ENCODE measurements around the gene LTB4R2.
A peak's percentile ranks its signal among the peaks of the same experiment; 100 is the strongest.

The LTB4R2 gene, protein sequence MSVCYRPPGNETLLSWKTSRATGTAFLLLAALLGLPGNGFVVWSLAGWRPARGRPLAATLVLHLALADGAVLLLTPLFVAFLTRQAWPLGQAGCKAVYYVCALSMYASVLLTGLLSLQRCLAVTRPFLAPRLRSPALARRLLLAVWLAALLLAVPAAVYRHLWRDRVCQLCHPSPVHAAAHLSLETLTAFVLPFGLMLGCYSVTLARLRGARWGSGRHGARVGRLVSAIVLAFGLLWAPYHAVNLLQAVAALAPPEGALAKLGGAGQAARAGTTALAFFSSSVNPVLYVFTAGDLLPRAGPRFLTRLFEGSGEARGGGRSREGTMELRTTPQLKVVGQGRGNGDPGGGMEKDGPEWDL

DNA sequence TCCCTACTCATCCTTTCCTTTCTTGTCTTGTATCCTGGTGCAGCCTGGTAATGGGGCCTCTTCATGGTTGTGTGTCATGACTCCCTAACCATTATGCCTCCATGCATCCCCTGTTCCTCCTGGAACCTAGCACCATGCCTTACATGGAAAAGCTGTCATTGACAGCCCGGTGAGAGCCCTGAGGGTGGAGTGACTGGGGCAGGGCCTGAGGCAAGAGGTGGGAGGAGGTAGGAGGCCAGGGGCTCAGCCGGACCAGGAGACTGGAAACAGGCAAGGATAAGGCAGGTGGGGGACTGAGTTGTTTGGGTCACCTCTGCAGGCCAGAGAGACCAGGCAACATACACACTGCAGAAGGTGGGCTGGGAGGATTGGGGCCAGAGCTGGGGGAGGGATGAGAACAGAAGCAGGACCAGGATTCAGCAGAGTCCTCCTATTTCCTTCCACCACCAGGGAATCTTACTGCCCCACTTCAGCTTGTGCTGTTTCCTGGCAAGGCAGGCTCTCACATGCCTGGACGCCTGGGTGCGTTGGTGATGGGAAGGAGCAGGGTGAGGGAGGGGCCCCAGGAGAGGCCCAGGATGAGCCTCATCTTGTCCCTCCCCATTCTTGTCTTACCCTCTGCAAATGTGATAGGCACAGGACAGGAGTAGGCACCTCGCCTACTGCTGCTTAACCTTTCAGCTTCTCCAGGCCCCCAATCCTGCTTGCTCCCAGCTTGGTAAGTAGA lies at the start of gene LTB4R2:
Gene LTB4R2 (plus strand): TSS at position 603 of the 727 bp plus-strand sequence. CDS start 525 bp downstream, outside the sequence.
- no peak within 1 kb of the TSS for H3K27ac ChIP-seq (ENCODE audit: low read length)
- H3K36me3 ChIP-seq (ENCODE audit: insufficient read depth, low read depth, low read length) = peaks cover 47% of the 10 kb centered on the region
- H3K9me3 ChIP-seq (ENCODE audit: insufficient read depth, low read depth, low read length) = no peaks in the 10 kb centered on the region
- no peaks in the 10 kb centered on the region for H3K4me1 ChIP-seq (ENCODE audit: insufficient read depth, low read length)
- no peak within 1 kb of the TSS for H3K9ac ChIP-seq (ENCODE audit: low read depth, low read length)
- H3K27me3 ChIP-seq (ENCODE audit: insufficient read depth, low read length) = no peaks in the 10 kb centered on the region; the same call in 1 of the 2 replicates
- H3K4me3 ChIP-seq (ENCODE audit: low read length) = no peak within 1 kb of the TSS

DNA sequence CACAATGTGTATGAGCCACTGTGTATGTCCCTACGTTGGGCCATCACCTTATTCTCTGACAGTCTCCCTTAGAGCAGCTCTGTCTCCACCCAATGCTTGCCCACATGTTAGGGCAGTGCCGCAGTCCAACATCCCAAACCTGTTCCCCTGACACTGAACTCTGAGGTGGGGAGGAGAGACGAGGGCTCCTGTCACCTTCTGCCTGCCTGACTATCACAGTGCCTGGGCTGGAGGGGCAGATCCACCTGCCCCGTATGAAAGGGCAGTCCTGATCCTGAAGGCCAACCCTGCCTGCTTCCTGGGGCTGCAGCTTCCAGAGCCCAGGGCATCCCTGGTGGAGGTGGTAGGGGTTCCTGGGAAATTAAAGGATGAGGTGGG lies 49.2 kb upstream of the LTB4R2 start:
- Histone ChIP-seq H3K4me1 (ENCODE audit: insufficient read depth, low read length) (peaks cover 4% of the 10 kb centered on the region; the same call in 1 of the 2 replicates), H3K27me3 (ENCODE audit: insufficient read depth, low read length) (no peaks in the 10 kb centered on the region), H3K9ac (ENCODE audit: low read depth, low read length) (no peak overlapping the region), H3K4me3 (ENCODE audit: low read length) (no peak overlapping the region), H3K36me3 (ENCODE audit: insufficient read depth, low read depth, low read length) (no peaks in the 10 kb centered on the region), H3K9me3 (ENCODE audit: insufficient read depth, low read depth, low read length) (no peaks in the 10 kb centered on the region), H3K27ac (ENCODE audit: low read length) (no peak overlapping the region)

DNA sequence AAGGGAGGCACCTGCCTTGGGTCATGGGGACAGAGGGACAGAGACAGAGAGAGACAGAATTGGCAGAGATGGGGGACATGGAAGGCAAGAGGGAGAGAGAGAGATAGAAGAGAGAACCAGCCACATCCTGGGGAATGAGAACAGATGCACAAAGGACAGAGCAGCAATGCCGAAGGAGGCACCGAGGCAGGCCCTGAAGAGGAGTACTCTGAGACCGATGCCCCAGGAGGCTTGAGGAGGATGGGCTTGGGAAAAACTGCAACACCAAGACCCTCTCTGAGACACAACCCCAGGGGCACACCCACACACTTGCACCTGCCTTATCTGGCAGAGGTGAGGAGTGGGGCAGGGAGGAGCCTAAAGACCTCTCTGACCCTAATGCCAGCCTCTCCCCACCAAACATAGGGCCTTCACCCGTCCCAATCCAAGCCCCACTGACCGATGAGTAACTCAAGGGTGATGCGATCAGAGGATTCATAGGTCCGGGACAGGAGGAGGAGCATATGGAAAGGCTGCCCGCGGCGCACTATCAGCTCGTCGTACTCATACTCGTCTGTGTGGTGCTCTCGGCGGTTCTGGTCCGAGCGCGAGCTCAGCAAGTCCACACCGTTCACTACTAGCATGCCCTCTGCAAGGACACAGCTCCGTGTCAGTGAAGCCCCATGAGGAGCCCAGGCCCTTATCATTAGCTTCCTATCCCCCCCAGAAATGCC lies 48.5 kb upstream of the LTB4R2 start:
- Histone ChIP-seq H3K9ac (ENCODE audit: low read depth, low read length) (no peak overlapping the region), H3K9me3 (ENCODE audit: insufficient read depth, low read depth, low read length) (no peaks in the 10 kb centered on the region), H3K27ac (ENCODE audit: low read length) (no peak overlapping the region), H3K4me3 (ENCODE audit: low read length) (no peak overlapping the region), H3K36me3 (ENCODE audit: insufficient read depth, low read depth, low read length) (no peaks in the 10 kb centered on the region), H3K4me1 (ENCODE audit: insufficient read depth, low read length) (peaks cover 4% of the 10 kb centered on the region; the same call in 1 of the 2 replicates), H3K27me3 (ENCODE audit: insufficient read depth, low read length) (no peaks in the 10 kb centered on the region)

DNA sequence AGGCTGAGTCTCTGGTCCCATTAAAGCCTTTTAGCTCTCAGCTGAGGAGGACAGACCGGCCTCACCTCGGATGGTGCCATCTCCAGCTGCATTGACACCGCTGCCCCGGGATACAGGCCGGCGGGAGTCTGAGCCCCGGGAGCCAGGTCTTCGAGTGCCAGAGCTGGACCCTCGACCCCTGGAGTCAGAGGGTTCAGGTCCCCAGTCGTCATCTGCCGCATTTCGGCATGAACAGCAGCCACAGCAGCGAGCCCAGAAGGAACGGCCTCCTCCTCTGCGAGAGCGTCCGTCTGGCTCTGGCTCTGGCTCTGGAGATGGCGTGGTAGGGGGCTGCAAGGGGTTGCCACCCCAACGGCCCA lies 48.0 kb upstream of the LTB4R2 start:
- H3K27me3 ChIP-seq (ENCODE audit: insufficient read depth, low read length) = no peaks in the 10 kb centered on the region
- no peak overlapping the region for H3K4me3 ChIP-seq (ENCODE audit: low read length)
- H3K36me3 ChIP-seq (ENCODE audit: insufficient read depth, low read depth, low read length) = no peaks in the 10 kb centered on the region
- H3K9me3 ChIP-seq (ENCODE audit: insufficient read depth, low read depth, low read length) = no peaks in the 10 kb centered on the region
- H3K4me1 ChIP-seq (ENCODE audit: insufficient read depth, low read length) = peaks cover 4% of the 10 kb centered on the region; the same call in 1 of the 2 replicates
- H3K9ac ChIP-seq (ENCODE audit: low read depth, low read length) = no peak overlapping the region
- H3K27ac ChIP-seq (ENCODE audit: low read length) = no peak overlapping the region

DNA sequence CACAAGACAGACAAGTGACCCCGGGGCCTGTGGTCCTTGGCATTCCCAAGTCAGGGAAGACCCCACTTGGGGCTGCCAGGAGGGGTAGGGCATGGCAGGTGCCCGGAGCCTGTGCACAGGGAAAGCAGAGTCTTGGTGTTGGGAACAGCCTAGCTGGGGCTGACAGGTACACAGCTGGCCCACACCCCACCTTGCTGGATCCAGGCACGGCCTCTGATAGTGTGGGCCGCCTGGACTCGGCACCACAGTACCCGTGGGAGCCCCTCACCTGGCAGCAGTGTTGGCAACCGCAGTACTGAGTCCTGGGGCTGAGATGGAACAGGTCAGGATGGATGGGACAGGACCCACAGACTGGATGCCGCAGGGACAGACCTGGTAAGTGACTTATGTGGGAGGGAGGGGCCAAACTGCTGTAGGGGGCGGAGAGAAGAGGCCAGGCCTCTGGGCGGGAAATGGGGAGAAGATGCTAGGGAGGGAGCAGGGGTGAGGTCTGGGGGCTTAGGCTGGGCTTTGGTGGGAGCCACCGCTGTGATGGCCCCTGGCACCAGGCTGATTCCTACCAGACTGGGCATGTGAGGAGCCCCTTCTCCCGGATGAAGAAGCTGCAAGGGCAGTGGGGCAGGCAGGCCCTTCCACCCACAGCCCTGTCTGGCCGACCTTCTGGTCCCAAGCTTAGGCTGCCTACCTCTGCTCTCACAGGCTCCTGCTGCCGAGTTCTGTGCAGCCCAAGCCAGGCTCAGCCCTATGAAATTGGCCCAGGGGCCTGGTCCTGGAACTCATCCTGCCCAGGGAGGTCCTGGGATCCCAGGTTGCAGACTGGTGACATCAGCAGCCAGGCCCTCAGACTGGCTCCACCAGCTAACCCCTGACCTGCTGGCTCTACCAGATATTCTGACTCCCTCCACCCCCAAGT lies 46.9 kb upstream of the LTB4R2 start, which contains the start of gene TGM1:
Gene TGM1 (minus strand): TSS at position 357 of the 913 bp plus-strand sequence. CDS start 825 bp downstream, outside the sequence.
- Histone ChIP-seq H3K4me1 (ENCODE audit: insufficient read depth, low read length) (peaks cover 4% of the 10 kb centered on the region; the same call in 1 of the 2 replicates), H3K27ac (ENCODE audit: low read length) (no peak within 1 kb of the TSS), H3K27me3 (ENCODE audit: insufficient read depth, low read length) (no peaks in the 10 kb centered on the region), H3K9ac (ENCODE audit: low read depth, low read length) (peak within 1 kb of the TSS; percentile 6; the same call in 1 of the 2 replicates), H3K9me3 (ENCODE audit: insufficient read depth, low read depth, low read length) (no peaks in the 10 kb centered on the region), H3K4me3 (ENCODE audit: low read length) (no peak within 1 kb of the TSS), H3K36me3 (ENCODE audit: insufficient read depth, low read depth, low read length) (no peaks in the 10 kb centered on the region)

DNA sequence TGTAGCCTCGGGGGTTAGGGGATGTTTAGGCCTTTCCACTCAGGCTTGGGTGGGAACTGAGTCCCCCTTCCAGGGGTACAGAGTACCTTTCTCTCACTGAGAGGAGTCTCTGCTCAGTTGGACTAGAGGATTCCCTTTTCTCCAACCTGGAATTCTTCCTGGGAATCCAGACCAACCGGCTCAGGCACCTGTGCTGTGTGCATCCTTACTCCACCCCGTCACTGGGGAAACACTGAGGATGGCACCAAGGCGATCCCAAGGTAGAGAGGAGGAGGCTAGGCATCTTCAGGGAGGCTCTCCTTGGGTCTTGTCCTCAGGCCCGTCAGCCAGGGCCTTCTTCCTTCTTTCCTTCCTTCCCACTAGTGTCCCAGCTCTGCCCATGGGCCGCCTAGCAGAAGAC lies 46.1 kb upstream of the LTB4R2 start:
- no peaks in the 10 kb centered on the region for H3K27me3 ChIP-seq (ENCODE audit: insufficient read depth, low read length)
- no peak overlapping the region; the same call in 1 of the 2 replicates for H3K9ac ChIP-seq (ENCODE audit: low read depth, low read length)
- no peak overlapping the region for H3K27ac ChIP-seq (ENCODE audit: low read length)

DNA sequence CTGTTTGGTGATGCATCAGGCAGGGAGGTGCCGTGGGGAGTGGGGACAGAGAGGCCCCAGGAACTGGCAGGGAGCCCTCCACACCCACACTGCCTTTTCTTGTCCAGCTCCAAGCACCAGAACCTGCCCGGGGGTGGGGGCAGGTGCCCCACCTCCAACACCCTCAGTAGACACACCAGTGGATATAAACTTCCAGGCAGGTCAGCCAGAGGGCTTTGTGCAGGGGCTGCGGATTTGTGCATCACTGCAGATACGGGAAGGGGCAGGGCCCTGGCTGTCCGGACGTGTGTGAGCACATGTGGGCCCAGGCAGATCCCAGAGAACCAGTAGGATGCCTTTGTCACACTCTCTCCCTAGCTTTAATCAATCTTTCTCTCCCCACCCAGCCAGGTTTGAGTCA lies 45.6 kb upstream of the LTB4R2 start:
- Histone ChIP-seq H3K4me1 (ENCODE audit: insufficient read depth, low read length) (peaks cover 4% of the 10 kb centered on the region; the same call in 1 of the 2 replicates), H3K9me3 (ENCODE audit: insufficient read depth, low read depth, low read length) (no peaks in the 10 kb centered on the region), H3K36me3 (ENCODE audit: insufficient read depth, low read depth, low read length) (no peaks in the 10 kb centered on the region), H3K9ac (ENCODE audit: low read depth, low read length) (no peak overlapping the region), H3K4me3 (ENCODE audit: low read length) (no peak overlapping the region), H3K27ac (ENCODE audit: low read length) (no peak overlapping the region), H3K27me3 (ENCODE audit: insufficient read depth, low read length) (no peaks in the 10 kb centered on the region)

More for the DNA sequence above, 46.1 kb upstream of the LTB4R2 start:
- Histone ChIP-seq H3K4me3 (ENCODE audit: low read length) (no peak overlapping the region), H3K9me3 (ENCODE audit: insufficient read depth, low read depth, low read length) (no peaks in the 10 kb centered on the region), H3K36me3 (ENCODE audit: insufficient read depth, low read depth, low read length) (no peaks in the 10 kb centered on the region), H3K4me1 (ENCODE audit: insufficient read depth, low read length) (peaks cover 4% of the 10 kb centered on the region; the same call in 1 of the 2 replicates)

DNA sequence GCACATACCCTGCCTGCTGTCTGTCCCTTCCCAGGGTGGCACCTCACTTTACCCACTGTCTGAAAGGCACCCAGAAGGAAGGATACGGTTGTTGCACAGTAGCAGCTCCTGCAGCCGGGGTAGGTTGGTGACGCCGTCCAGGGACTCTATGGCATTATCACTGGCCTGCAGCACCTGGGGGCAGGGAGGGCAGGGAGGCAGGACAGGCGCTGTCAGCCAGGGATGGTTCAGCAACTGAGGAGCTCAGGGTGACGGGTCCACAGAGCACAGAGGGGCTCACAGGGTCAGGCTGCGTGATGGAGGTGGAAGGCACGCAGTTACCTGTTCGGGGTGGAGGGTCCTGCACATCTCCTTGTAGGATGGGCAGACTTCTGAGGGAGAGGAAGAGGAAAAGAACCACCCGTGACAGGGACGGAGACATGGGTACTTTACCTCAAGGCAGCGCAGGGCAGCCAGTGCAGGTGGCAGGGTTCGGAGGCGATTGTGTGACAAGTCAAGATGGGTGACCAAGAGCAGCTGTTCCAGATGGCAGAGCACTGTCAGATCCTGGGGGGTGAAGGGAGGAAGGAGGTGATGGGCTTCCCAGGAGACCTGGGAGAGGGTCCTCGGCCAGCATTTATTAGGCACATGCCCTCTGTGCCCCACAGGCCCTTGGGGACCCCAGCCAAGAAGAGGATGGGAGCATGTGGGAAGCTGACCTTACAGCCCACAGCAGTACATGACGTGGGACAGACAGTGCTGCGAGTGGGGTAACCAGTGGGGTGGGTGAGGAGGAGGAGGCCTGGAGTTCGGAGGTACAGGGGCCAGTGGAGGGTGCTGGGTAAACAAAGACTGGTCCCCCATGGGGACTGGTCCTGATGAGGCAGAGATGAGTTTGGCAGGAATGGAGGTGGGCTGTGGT lies 43.3 kb upstream of the LTB4R2 start:
- Histone ChIP-seq H3K27me3 (ENCODE audit: insufficient read depth, low read length) (no peaks in the 10 kb centered on the region), H3K9me3 (ENCODE audit: insufficient read depth, low read depth, low read length) (no peaks in the 10 kb centered on the region), H3K27ac (ENCODE audit: low read length) (no peak overlapping the region), H3K4me3 (ENCODE audit: low read length) (no peak overlapping the region), H3K36me3 (ENCODE audit: insufficient read depth, low read depth, low read length) (no peaks in the 10 kb centered on the region), H3K9ac (ENCODE audit: low read depth, low read length) (no peak overlapping the region), H3K4me1 (ENCODE audit: insufficient read depth, low read length) (peaks cover 4% of the 10 kb centered on the region; the same call in 1 of the 2 replicates)

DNA sequence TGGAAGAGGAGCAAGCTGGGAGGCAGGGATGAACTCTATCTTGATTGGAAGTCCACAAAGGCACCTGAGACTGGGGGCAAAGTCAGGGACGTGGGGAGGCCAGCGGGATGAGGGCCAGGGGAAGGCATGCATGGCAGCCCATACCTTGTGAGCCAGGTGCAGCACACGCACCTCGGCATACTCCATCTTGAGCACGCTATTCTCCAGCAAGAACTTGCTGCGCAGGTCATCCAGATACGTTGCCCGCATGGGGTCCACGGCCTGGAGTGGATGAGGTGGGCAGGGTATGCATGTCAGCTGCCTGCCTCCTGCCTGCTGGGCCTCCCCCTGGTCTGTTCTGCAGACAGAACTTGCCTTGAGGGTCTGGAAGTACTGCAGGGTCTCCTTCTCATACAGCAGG lies 42.4 kb upstream of the LTB4R2 start:
- no peak overlapping the region for H3K27ac ChIP-seq (ENCODE audit: low read length)
- no peaks in the 10 kb centered on the region for H3K27me3 ChIP-seq (ENCODE audit: insufficient read depth, low read length)
- no peak overlapping the region for H3K9ac ChIP-seq (ENCODE audit: low read depth, low read length)
- no peak overlapping the region for H3K4me3 ChIP-seq (ENCODE audit: low read length)
- no peaks in the 10 kb centered on the region for H3K9me3 ChIP-seq (ENCODE audit: insufficient read depth, low read depth, low read length)
- H3K36me3 ChIP-seq (ENCODE audit: insufficient read depth, low read depth, low read length) = no peaks in the 10 kb centered on the region
- H3K4me1 ChIP-seq (ENCODE audit: insufficient read depth, low read length) = peaks cover 4% of the 10 kb centered on the region; the same call in 1 of the 2 replicates

DNA sequence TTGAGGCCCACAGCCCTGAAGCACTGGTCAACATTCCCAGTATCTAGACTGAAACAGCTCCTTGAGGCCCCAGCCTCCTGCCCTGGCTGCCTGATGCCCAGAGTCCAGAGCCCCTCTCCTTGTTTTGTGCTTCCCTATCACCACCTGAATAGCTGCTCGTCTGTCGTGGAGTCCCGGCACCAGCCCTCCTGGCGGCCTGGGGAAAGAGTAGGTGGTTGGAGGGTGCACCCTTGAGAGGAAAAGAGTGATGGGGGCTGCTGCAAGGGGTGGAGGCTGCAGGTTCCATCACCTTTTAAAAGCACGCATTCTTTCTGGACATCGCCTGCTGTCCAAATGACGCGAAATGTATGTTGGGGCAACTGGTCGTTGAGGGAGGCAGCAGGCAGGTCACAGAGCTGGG lies 41.7 kb upstream of the LTB4R2 start:
- no peak overlapping the region for H3K27ac ChIP-seq (ENCODE audit: low read length)
- H3K9me3 ChIP-seq (ENCODE audit: insufficient read depth, low read depth, low read length) = no peaks in the 10 kb centered on the region
- H3K9ac ChIP-seq (ENCODE audit: low read depth, low read length) = no peak overlapping the region
- peaks cover 4% of the 10 kb centered on the region; the same call in 1 of the 2 replicates for H3K4me1 ChIP-seq (ENCODE audit: insufficient read depth, low read length)
- H3K36me3 ChIP-seq (ENCODE audit: insufficient read depth, low read depth, low read length) = no peaks in the 10 kb centered on the region
- no peak overlapping the region for H3K4me3 ChIP-seq (ENCODE audit: low read length)
- H3K27me3 ChIP-seq (ENCODE audit: insufficient read depth, low read length) = no peaks in the 10 kb centered on the region
